Measurements from ENCODE around the gene CPED1.
"Not testable (repeated sequence)": the region's sequence is repeated elsewhere in the genome, so short reads cannot be mapped to it uniquely, and the experiment has no call there.

The CPED1 gene

DNA sequence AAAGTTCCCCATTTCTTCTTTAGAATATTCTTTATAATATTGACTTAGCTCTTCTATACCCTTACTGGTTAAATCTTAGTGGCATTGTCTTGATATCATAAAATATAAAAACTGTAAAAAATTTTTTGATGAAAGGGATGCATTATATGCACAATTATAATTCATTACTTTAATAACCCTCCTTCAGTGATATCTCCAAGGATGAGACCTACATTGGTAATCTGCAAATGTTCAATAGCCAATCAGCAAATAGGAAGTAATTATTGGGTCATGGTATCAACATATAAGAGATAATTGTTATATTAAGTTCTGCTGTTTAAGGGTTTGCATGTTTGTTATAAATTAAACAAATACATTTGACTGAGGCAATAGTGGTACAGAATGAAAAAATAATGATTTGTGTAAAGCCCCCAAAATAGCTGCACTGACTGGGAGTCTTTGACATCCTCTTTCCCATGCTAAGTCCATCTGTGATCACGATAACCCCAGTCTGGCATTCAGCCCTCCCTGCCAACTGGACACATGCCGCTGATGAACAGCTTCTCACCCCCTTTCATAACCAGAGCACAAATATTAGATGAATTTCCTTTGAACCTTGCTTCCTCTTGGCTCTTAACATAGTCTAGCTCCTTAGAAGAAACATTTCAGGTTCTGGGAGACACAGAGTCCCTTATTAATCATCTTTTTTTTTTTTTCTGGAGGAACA is 169.5 kb downstream of the CPED1 start:
- DNase-seq: no peak

DNA sequence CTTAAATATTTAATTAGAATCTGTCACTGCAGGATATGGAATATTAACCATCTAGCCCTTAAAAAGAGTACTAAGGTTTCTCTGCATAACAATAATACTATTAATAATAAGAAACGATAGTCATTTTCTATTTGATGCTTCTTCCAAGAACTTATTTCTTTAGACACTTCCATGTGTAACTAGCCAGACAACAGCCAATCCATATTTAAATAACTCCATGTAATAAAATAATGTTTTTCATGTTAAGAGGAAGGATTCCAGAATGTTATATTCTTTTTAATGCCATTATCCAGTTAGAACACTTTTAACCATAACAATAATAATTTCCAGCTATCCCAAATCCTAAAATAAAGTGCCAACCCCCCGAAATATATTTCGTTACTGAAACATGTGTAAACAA is 170.2 kb downstream of the CPED1 start:
- no peak for DNase-seq

DNA sequence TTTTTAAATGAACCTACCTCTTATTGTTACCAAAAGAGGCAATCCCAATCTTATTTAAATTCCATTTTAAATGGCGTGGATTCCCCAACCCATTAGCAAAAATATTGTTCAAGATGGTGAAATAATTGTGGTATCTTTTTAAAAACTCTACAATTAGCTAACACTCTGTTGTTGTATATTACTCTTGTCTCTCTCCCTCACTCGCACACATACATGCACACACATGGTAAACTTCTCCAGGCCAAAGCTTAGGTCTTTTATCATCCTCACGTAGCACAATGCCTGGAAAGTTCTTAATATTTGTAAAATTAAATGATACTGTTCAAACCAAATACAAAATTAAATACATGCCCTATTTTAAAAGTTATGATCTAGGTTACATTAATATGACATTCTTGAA is 171.0 kb downstream of the CPED1 start:
- DNase-seq: no peak

DNA sequence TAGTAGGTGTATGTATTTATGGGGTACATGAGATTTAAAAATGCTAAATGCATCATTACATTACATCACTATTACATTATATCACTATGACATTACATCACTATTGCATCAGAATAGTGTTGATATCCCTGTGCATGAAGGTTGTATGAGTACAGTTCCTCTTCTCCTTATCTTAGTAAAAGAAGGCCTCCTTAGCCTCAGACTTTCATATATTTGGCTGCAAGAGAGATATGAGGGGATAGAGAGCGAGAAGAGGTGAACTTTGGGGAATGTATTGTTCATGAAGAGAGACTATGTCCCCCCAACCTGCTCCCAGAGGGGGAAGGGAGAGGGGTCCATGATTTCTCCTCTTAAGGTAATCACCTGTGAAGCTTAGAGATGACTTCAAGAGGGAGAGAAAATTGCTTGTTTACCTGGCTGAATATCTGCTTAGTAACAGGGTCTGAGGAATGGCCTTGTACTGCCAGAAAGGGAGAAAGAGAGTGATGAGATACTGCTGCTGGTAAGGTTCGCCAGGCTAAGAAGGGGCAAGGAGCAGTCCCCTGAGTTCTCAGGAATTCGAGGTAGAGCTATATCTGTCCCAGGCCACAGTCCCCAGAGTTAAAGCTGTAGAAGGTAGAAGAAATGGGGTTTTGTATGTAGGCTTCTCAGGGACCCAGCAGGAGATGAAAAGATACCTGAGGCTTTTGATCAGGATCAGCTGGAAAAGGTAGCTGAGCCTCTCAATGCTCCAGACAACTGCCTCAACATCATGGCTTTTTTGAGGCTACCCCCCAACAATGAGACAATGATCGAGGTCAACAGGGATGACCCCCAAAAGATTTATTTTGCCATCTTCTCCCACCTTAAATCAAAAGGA is 171.9 kb downstream of the CPED1 start:
- DNase-seq: no peak

DNA sequence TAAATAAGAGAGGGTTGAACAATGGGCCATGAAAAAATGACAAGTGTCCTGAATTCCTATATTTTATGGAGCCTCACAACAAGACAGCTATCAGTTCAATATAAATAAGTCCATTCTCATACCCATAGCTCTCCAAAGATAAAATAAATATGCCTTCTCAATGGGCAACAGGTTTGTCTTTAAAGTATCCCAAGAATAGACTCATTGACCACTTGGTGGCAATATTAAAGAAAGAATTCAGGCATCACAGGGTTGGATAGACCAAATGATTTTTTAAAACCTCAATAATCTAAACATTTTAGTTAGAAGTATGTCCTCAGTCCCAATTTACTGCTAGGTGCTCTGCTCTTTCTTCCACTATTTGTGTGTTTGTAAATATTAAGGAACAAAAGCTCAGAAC is 175.2 kb downstream of the CPED1 start:
- DNase-seq: no peak

DNA sequence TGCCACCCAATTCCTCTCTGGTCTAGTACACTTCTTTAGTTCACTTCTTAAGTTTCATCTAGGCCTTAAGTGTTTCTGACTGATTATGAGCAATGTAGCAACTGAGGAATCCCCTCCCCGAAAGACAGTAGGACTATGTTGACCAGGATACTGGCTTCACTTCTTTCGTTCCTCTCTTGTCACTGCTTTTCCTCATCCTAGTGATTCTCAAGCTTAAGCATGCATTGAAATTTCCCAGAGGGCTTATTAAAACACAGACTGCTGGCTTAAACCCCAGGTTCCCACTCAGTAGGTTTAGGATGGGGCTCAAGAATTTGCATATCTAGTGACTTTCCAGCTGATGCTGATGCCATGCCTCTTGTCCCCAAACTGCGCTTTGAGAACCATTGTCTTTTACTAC is 175.7 kb downstream of the CPED1 start:
- no peak for DNase-seq

DNA sequence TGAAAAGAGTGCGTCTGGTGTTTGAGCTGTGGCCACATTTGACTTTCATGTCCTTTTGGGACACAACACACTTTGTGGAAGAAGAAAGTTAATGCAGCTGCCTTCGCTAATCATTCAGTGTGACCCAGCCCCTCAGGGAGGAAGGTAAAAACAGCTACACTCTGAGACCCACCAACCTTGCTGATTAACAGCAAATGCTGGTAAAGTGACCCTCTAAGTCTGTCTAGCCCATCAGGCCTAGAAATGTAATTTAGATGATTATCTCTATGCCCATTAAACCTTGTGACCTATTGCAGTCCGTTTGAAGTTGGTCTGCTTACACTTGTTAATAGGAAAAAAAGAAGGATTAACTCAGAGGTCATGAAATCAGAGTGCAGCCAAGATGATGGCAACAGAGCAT is 178.4 kb downstream of the CPED1 start:
- DNase-seq: no peak

DNA sequence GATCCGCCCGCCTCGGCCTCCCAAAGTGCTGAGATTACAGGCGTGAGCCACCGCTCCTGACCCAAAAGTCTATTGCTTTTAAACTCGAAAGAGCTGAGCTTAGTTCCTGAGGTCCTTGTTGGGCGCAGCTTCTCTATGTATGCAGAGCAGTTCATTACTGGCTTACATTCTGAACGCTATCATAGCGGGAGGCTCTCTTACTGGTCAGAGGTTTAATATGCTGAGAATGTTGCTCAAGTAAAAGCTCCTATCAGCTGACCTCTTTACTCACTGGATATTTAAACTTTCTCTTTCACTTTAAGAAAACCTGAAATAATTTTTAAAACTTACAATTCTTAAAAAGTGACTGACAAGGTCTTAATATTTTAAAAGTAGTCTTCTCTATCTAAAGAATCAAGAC is 179.5 kb downstream of the CPED1 start:
- no peak for DNase-seq

DNA sequence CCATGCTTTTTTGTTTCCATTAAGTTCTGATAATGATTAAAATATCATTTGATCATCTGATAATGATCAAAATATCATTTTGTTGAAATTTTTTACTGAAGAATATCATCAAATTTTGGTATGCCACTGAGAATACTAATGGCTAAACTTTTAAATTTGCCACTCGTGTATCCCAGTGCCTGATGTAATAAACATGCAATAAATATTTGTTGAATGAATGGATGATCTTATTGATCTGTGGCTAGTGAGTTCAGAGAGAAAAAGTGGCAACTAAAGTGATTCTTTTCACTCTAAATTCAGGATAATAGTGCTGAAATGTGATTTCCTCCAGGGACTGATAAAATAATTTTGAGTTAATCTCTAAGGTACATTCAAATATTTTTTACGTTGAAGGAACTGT is 181.0 kb downstream of the CPED1 start:
- DNase-seq: no peak

DNA sequence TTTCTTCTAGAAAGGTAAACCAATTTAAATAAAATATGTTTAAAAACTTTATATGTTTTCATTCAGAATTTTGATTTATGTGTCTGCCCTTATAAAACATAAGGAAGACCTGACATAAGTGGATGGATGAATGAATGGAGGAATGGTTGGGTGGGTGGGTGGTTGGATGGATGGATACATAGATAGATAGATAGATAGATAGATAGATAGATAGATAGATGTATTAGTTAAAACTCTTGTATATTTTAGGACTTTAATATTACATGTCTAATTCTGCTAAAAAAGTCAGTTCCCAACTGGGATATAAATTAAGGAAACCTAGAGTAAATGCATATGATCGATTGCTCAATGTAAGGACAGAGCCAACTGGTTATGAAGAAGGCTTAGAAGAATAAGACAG is 184.0 kb downstream of the CPED1 start:
- DNase-seq: no peak

DNA sequence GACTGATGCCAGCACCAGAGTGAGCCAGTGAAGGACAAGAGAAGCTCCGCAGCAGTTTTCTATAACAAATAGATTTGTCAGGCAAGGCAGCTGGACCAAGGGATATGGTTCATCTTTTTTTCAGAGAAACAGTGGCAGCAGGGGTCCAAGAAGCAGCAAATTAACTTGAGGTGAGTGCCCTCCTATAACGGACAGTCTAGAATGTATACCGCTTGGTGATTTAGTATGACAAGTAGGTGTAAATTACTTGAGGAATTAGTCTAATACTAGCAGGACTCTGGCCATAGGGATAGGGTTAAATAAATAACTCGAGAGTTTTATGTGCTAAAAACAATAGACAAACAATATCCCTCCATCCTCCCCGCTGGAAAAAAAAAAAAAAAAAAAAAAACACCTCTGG is 187.3 kb downstream of the CPED1 start:
- no peak for DNase-seq

DNA sequence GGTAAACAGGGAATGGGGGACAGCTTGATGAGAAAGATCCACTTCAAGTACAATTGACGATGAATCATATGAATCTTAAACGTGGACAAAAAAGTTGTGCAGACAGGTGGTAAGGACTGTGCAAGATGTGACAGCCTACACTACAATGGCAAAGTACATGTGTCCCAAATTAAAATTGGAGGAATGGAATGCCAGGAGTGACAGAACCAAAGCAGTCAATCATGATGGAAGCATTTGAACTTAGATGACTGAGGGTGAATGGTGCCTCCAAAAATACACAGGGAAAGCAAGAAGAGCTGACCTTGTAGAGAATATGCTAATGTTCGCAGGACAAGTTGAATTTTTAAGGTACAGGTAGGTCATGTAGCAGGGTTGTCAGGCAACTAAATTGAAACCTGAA is 189.9 kb downstream of the CPED1 start:
- no peak for DNase-seq

DNA sequence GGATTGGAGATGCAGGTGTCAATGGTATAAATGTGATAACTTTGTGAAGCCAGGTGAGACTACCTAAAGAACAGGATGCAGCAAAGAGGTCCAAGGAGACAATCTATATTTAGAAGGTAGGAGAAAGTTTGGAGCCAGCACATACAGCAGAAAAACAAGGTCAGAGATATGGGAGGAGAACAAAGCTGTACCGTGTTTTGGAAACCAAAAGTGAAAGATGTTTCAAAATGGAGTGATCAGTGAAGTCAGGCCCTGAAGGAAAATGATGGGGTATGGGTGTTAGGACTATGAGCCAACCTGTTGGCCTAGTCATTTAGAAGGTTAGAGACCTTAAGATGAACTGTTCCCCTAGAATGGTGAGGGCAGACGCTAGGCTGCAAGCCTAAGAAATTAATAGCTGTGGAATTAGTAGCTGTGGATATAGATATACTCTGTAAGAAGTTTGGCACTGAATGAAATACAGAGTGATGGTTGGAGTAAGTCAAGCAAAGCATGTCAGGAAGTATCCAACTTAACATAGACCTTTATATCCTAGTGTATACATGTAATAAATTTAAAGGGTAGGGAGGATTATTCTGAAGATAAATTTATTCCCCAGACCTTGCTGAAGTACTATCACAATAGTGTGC is 190.5 kb downstream of the CPED1 start:
- no peak for DNase-seq

DNA sequence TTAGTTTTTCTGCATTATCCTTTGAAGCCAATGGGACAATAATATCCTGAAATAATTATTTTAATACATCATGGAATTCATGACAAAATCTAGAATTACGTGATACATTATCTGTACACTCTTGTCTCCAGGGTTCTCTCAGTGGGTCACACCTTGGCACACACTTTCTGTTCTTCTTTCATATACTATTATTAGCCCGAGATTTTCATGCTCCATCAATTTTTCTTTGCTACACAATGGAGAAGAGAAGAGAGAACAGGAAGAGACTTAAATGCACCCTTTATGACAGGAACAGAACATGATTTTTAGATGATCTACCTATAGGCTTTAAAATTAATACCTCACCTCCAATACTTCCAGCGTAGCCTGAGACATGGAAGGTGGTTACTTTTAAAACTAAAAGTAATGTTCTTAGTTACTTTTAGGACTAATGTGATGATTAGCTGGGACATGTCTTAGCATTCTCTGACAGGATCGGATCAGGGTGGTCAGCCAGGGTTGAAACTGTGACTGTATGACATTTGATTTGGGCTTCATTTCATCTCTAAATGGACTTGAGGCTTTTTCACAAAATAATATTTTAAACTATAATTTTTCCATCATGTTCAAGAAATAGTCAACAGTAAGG is 192.0 kb downstream of the CPED1 start:
- no peak for DNase-seq

DNA sequence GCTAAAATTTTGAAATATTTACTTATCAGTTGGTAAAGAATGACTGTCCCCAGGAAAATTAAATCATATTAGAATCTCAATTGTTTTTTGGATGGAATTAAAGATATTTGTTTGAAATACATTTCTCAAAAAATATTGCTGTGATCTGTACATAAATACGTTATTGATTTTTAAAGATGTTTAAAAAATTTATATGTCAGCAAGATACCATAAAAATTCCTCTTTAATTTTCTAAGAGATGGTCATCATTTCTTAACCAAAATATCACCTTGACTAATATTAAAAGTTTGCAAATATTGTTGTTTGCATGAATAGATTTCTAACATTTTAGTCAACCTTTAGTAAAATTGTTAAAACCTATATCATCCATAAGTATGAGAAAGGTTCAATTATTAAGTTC is 192.8 kb downstream of the CPED1 start:
- DNase-seq: no peak

DNA sequence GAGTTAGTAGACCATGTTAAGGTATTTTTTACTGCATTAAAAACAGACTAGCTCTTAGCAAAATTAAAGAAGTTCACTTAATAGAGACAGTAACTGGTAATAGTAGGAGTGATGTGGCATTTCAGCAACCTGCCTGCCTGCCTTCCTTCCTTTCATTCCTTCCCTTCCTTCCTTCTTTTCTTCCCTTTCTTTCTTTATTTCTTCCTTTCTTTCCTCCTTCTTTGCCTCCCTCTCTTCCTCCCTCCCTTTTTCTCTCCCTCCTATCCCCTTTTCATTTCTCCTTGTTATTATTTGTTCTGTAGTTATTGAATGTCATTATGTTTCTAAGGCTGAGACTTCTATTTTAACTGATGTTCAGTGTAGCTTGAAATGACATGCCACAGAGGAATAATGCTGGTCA is 193.8 kb downstream of the CPED1 start:
- no peak for DNase-seq

DNA sequence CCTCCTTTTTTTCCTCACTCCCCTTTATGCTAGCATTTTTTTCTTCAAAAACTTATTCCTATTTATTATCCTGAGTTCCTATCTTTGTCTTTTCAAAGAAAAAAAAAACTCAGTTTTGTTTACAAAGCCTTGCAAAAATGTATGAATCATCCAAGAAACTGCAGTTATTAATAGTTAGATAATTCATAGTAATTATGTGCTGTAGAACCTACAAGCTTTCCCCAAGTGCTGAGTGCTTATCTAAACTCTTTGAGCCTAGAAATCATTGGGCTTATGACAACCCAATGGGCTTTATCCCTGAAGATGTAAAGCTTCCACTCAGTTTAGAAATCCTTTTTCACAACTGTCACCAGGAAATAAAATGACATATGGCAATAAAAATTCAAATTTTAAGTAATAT is 194.4 kb downstream of the CPED1 start:
- DNase-seq: no peak

DNA sequence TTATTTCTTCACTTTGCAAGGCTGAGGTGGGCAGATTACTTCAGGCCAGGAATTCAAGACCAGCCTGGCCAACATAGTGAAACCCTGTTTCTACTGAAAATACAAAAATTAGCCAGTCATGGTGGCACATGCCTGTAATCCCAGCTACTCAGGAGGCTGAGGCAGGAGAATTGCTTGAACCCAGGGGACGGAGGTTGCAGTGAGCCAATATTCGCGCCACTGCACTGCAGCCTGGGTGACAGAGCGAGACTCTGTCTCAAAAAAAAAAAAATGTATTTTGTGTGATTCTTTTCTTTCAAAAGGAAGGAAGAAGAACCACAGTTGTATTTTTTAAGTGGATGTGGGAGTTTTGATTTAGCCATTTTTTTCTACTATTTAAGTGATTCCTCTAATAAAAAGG is 195.4 kb downstream of the CPED1 start:
- DNase-seq: not testable (repeated sequence)

DNA sequence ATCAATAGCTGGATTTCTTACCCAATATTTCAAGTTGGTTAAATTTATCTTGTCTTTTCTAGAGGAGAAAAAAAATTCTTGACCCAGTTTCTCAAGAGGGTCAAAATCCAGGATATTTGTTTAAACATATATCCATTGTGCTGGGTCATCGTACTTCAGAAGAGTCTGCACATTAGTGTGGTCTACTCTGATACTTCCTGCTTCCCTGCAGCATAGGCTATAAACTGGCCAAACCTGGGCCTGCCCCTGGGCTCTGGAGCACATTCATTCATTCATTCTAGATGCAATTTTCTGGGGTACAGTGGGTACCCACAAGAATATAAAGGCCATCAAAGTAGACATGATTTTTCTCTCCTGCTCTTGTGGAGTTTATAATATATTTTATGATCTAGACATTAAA is 198.2 kb downstream of the CPED1 start:
- DNase-seq: no peak

DNA sequence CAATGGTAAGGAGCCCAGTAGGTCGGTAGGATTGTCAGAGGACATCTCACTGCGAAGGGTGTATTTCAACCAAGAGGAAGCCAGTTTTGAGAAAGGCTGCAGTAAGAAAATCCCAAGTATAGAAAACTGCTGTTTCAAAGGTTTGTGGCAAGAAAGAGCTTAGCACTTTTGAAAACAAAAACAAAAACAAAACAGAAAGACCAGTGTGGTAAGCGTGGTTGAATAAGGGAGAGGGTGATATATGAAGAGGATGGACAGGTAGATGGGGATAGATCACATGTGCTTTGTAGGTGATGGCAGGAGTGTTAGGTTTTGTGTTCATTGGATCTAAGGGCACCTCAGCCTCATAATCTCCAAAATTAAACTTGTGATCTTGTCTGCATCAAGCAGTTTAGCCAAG is 198.7 kb downstream of the CPED1 start:
- no peak for DNase-seq

DNA sequence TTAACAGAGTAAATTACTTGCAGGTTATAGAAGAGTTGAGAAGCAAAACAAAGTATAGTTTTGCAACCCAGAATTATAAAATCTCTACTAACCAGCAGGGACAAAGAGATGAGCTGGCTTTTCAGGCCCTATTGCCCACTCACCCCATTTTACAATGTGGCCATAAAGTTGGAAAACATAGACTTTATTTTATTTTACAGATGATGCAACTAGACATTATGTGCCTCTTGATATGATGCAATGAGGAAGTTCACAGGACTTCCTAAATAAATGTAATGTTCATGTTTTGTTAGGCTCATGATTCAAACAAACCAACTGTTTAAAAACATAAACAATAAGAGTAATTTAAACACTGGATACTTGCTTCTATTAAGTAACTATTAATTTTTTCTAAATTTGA is 199.2 kb downstream of the CPED1 start:
- DNase-seq: no peak

DNA sequence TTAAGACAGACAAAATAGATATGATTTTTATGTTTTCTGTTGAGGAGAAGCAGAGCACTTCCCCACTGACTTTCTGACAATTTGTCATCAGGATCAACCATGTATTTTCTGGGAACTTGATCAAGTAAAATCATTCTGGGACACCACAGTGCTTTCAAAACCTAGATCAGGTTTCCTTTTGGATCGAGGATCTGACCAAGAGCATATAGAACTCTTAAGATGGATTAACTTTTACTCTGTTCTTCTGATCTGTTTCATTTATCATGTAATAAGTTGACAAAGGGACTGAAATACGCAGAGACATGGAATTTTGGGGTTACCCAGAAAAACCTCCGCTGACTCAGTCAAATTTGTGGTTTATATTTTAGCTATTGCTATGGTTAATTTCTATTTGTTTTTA is 204.3 kb downstream of the CPED1 start:
- no peak for DNase-seq

DNA sequence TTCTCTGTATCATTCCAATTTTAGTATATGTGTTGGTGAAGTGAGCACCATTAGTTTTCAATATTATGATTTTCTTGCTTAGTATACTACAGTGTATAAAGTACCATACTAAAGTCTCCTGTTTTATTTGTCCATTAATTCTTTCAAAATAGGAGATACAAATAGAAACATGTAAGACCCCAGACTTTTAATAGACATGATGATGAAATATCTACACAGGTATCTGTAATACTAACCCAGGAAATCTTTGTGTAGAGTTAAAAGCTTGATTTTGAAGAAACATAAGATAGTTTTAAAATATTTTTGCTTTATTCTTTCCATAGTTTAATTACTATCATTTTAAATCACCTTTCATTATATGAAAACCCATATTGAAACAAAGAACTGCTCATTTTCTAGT is 206.5 kb downstream of the CPED1 start:
- no peak for DNase-seq

DNA sequence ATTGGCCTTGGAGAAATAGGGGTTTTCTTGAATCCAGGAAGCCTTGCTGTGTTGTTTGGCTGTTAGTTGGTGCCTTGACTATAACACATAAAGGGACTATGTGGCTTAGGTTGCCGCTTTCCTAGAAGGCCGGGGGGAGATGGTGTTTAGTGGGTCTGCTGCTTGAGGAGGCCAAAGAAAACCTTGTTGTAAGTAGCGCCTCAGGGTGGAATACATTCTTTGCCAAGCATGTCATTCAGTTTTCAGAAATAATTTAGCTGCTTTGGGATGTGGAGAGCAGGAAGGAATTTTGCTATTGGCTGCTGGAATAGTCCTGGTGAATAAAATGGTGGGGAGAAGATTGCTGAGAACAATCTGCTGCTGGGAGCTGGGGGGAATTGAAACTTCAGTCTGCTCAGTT is 207.4 kb downstream of the CPED1 start:
- DNase-seq: no peak

All from NCI-H187 treated with DMSO at 0.1 percent for 48 hours (cell line).